ENCODE measurements around the gene PSMD7.

PSMD7 gene

DNA sequence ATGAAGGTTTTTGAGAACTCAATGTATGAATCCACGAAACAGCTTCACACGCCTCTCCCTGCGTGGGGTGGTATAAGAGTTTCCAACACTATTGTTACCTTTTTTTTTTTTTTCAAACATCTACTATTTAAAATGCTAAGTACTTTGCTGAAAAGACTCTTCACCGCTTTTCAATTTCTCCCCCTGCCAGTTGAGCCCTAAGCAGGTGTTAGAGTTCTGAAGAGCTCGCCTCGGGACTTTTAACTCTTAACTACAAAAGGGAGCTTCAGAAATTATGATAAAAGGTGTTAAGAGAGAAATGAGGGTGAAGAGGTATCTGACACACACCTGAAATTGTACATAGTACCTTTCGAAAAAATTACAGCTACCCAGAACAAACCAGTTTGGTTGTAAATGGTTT lies 20.9 kb upstream of the PSMD7 start:
- H3K36me3 ChIP-seq (ENCODE audit: control insufficient read depth, insufficient read depth, low read length, severe bottlenecking) = no peaks in the 10 kb centered on the region
- DNase-seq (ENCODE audit: low read depth) = no peak

GRCh38 chr16:74277974-74278373 lies 18.6 kb upstream of the PSMD7 start:
- Histone ChIP-seq H3K27me3 (replicated peaks; ENCODE audit: control insufficient read depth, insufficient read depth, low read length) (no peaks in the 10 kb centered on the region), H3K4me1 (ENCODE audit: control insufficient read depth, insufficient read depth, low read length) (no peaks in the 10 kb centered on the region)
- DNase-seq (ENCODE audit: low read depth) = no peak

More for the DNA sequence above, 20.9 kb upstream of the PSMD7 start:
- Histone ChIP-seq H3K4me1 (ENCODE audit: control insufficient read depth, insufficient read depth, low read length) (no peaks in the 10 kb centered on the region), H3K9ac (ENCODE audit: low read length) (no peak overlapping the region), H3K27me3 (replicated peaks; ENCODE audit: control insufficient read depth, insufficient read depth, low read length) (no peaks in the 10 kb centered on the region), H3K9me3 (ENCODE audit: control insufficient read depth, low read length) (no peaks in the 10 kb centered on the region), H3K4me3 (ENCODE audit: low read length) (no peak overlapping the region)

DNA sequence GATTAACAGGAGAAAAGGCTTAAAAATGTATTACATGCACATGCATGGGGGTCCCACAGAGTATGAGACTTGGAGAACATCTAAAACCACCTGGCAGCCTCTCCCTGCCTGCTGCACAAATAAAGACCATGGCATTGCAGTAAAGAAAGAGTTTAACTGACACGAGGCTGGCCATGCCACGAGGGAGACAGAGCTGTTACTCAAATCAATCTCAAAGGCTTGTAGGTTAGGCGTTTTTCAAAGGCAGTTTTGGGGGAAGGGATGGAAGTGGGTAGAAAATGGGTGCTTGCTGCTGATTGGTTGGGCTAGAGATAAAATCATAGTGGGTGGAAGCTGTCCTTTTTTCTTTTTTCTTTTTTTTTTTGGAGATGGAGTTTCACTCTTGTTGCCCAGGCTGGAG lies 17.3 kb upstream of the PSMD7 start:
- DNase-seq (ENCODE audit: low read depth) = no peak
- H3K4me1 ChIP-seq (ENCODE audit: control insufficient read depth, insufficient read depth, low read length) = no peaks in the 10 kb centered on the region
- no peak overlapping the region for H3K9ac ChIP-seq (ENCODE audit: low read length)
- H3K4me3 ChIP-seq (ENCODE audit: low read length) = no peak overlapping the region
- H3K36me3 ChIP-seq (ENCODE audit: control insufficient read depth, insufficient read depth, low read length, severe bottlenecking) = no peaks in the 10 kb centered on the region
- no peaks in the 10 kb centered on the region for H3K27me3 ChIP-seq (replicated peaks; ENCODE audit: control insufficient read depth, insufficient read depth, low read length)
- no peaks in the 10 kb centered on the region for H3K9me3 ChIP-seq (ENCODE audit: control insufficient read depth, low read length)

More at GRCh38 chr16:74277974-74278373, 18.6 kb upstream of the PSMD7 start:
- Histone ChIP-seq H3K36me3 (ENCODE audit: control insufficient read depth, insufficient read depth, low read length, severe bottlenecking) (no peaks in the 10 kb centered on the region), H3K9ac (ENCODE audit: low read length) (no peak overlapping the region), H3K9me3 (ENCODE audit: control insufficient read depth, low read length) (no peaks in the 10 kb centered on the region), H3K4me3 (ENCODE audit: low read length) (no peak overlapping the region)

GRCh38 chr16:74279805-74280204 lies 16.8 kb upstream of the PSMD7 start:
- no peak for DNase-seq (ENCODE audit: low read depth)
- Histone ChIP-seq H3K9ac (ENCODE audit: low read length) (no peak overlapping the region), H3K9me3 (ENCODE audit: control insufficient read depth, low read length) (no peaks in the 10 kb centered on the region), H3K4me3 (ENCODE audit: low read length) (no peak overlapping the region), H3K4me1 (ENCODE audit: control insufficient read depth, insufficient read depth, low read length) (no peaks in the 10 kb centered on the region), H3K36me3 (ENCODE audit: control insufficient read depth, insufficient read depth, low read length, severe bottlenecking) (no peaks in the 10 kb centered on the region), H3K27me3 (replicated peaks; ENCODE audit: control insufficient read depth, insufficient read depth, low read length) (no peaks in the 10 kb centered on the region)

GRCh38 chr16:74280448-74280847 lies 16.2 kb upstream of the PSMD7 start:
- no peaks in the 10 kb centered on the region for H3K27me3 ChIP-seq (replicated peaks; ENCODE audit: control insufficient read depth, insufficient read depth, low read length)
- H3K9ac ChIP-seq (ENCODE audit: low read length) = no peak overlapping the region
- H3K9me3 ChIP-seq (ENCODE audit: control insufficient read depth, low read length) = no peaks in the 10 kb centered on the region
- H3K4me1 ChIP-seq (ENCODE audit: control insufficient read depth, insufficient read depth, low read length) = no peaks in the 10 kb centered on the region
- no peak overlapping the region for H3K4me3 ChIP-seq (ENCODE audit: low read length)
- no peak for DNase-seq (ENCODE audit: low read depth)
- no peaks in the 10 kb centered on the region for H3K36me3 ChIP-seq (ENCODE audit: control insufficient read depth, insufficient read depth, low read length, severe bottlenecking)

DNA sequence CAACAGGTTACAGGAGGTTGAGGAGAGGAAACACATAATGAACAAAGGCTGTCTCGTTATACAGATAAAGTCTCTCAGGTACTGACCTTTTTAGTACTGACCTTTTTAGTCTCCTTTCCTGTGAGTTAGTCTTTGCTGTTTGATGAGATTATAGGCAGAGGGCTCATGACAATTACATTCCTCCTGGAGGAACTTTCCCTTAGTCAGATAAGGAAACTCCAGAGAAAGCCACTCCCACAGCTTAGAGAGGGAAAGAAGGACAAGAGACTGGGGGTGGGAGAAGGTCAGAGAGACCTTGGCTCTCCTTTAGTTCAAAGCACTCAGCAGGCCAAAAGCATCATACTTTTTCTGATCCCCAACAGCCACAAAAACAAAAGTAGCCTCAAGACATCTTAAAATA lies 15.3 kb upstream of the PSMD7 start:
- Histone ChIP-seq H3K27me3 (replicated peaks; ENCODE audit: control insufficient read depth, insufficient read depth, low read length) (no peaks in the 10 kb centered on the region), H3K9me3 (ENCODE audit: control insufficient read depth, low read length) (no peaks in the 10 kb centered on the region), H3K4me3 (ENCODE audit: low read length) (no peak overlapping the region), H3K36me3 (ENCODE audit: control insufficient read depth, insufficient read depth, low read length, severe bottlenecking) (no peaks in the 10 kb centered on the region), H3K9ac (ENCODE audit: low read length) (no peak overlapping the region), H3K4me1 (ENCODE audit: control insufficient read depth, insufficient read depth, low read length) (no peaks in the 10 kb centered on the region)
- DNase-seq (ENCODE audit: low read depth) = no peak

GRCh38 chr16:74283716-74284115 lies 12.9 kb upstream of the PSMD7 start:
- Histone ChIP-seq H3K9ac (ENCODE audit: low read length) (no peak overlapping the region), H3K27me3 (replicated peaks; ENCODE audit: control insufficient read depth, insufficient read depth, low read length) (no peaks in the 10 kb centered on the region), H3K36me3 (ENCODE audit: control insufficient read depth, insufficient read depth, low read length, severe bottlenecking) (no peaks in the 10 kb centered on the region), H3K4me3 (ENCODE audit: low read length) (no peak overlapping the region), H3K4me1 (ENCODE audit: control insufficient read depth, insufficient read depth, low read length) (no peaks in the 10 kb centered on the region), H3K9me3 (ENCODE audit: control insufficient read depth, low read length) (no peaks in the 10 kb centered on the region)
- DNase-seq (ENCODE audit: low read depth) = no peak

DNA sequence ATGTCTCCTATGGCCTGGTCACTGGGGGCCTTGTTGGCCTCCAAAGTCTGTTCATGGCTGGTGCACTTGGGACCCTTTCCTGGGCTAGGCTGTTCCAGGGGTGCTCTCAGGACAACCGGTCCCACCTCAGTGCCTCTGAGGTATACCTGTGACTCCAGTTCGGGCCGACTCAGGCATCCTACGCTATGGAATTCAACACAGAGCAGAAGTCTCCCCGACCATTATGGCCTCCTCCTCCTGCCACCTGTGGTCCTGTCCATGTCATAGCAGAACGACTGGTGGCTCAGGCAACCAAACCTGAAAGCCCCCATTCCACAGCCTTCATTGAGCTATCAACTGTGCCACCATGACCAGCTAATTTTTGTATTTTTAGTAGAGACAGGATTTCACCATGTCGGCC lies 8.5 kb upstream of the PSMD7 start:
- no peaks in the 10 kb centered on the region for H3K4me1 ChIP-seq (ENCODE audit: control insufficient read depth, insufficient read depth, low read length)
- no peak overlapping the region for H3K9ac ChIP-seq (ENCODE audit: low read length)
- no peak for DNase-seq (ENCODE audit: low read depth)
- H3K27me3 ChIP-seq (replicated peaks; ENCODE audit: control insufficient read depth, insufficient read depth, low read length) = no peaks in the 10 kb centered on the region
- H3K9me3 ChIP-seq (ENCODE audit: control insufficient read depth, low read length) = peaks cover 11% of the 10 kb centered on the region
- no peak overlapping the region for H3K4me3 ChIP-seq (ENCODE audit: low read length)
- H3K36me3 ChIP-seq (ENCODE audit: control insufficient read depth, insufficient read depth, low read length, severe bottlenecking) = no peaks in the 10 kb centered on the region

DNA sequence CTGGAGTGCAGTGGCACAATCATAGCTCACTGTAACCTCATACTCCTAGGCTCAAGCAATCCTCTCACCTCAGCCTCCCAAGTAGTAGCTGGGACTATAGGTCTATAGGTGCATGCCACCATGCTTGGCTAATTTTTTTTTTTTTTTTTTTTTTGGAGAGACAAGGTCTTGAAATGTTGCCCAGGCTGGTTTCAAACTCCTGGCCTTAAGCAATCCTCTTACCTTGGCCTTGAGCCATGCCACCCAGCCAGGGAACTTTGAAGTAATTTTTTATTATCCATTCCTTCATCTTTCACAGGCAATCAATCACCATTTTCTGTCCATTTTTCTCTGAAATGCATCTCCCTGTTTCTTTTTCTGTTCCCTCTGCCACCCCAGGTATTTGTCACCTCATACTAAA lies 6.3 kb upstream of the PSMD7 start:
- no peaks in the 10 kb centered on the region for H3K36me3 ChIP-seq (ENCODE audit: control insufficient read depth, insufficient read depth, low read length, severe bottlenecking)
- no peak for DNase-seq (ENCODE audit: low read depth)
- H3K4me1 ChIP-seq (ENCODE audit: control insufficient read depth, insufficient read depth, low read length) = peaks cover under 1% of the 10 kb centered on the region
- H3K27me3 ChIP-seq (replicated peaks; ENCODE audit: control insufficient read depth, insufficient read depth, low read length) = no peaks in the 10 kb centered on the region
- no peak overlapping the region for H3K4me3 ChIP-seq (ENCODE audit: low read length)
- no peak overlapping the region for H3K9ac ChIP-seq (ENCODE audit: low read length)
- H3K9me3 ChIP-seq (ENCODE audit: control insufficient read depth, low read length) = peaks cover 11% of the 10 kb centered on the region

GRCh38 chr16:74291176-74291575 lies 5.4 kb upstream of the PSMD7 start:
- peaks cover 8% of the 10 kb centered on the region for H3K4me1 ChIP-seq (ENCODE audit: control insufficient read depth, insufficient read depth, low read length)
- H3K9ac ChIP-seq (ENCODE audit: low read length) = no peak overlapping the region
- no peak overlapping the region for H3K4me3 ChIP-seq (ENCODE audit: low read length)
- no peaks in the 10 kb centered on the region for H3K27me3 ChIP-seq (replicated peaks; ENCODE audit: control insufficient read depth, insufficient read depth, low read length)
- DNase-seq (ENCODE audit: low read depth) = no peak
- H3K36me3 ChIP-seq (ENCODE audit: control insufficient read depth, insufficient read depth, low read length, severe bottlenecking) = no peaks in the 10 kb centered on the region
- peaks cover 11% of the 10 kb centered on the region for H3K9me3 ChIP-seq (ENCODE audit: control insufficient read depth, low read length)

GRCh38 chr16:74291577-74292208 lies 4.9 kb upstream of the PSMD7 start:
- H3K9ac ChIP-seq (ENCODE audit: low read length) = no peak overlapping the region
- no peak overlapping the region for H3K4me3 ChIP-seq (ENCODE audit: low read length)
- H3K36me3 ChIP-seq (ENCODE audit: control insufficient read depth, insufficient read depth, low read length, severe bottlenecking) = no peaks in the 10 kb centered on the region
- no peaks in the 10 kb centered on the region for H3K27me3 ChIP-seq (replicated peaks; ENCODE audit: control insufficient read depth, insufficient read depth, low read length)
- peaks cover 8% of the 10 kb centered on the region for H3K4me1 ChIP-seq (ENCODE audit: control insufficient read depth, insufficient read depth, low read length)
- peaks cover 11% of the 10 kb centered on the region for H3K9me3 ChIP-seq (ENCODE audit: control insufficient read depth, low read length)
- no peak for DNase-seq (ENCODE audit: low read depth)

DNA sequence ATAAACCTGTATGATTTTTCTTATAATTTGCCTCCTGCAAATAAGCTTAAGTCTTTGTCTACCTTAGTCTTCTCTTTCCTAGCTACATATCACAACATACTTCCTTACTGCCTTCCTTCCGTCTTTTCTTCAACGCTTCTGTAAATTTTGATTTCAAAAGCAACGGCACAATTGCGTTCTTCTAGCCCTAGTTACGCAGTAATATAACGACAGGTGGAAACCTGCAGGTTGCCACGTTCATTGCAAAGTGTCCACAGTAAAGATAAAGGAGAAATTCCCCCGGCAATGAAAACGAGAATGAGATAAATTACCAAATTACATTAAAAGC lies 546 bp upstream of the PSMD7 start:
- Histone ChIP-seq H3K36me3 (ENCODE audit: control insufficient read depth, insufficient read depth, low read length, severe bottlenecking) (peaks cover 24% of the 10 kb centered on the region), H3K9me3 (ENCODE audit: control insufficient read depth, low read length) (peaks cover 10% of the 10 kb centered on the region), H3K4me3 (ENCODE audit: low read length) (peak overlapping the region; percentile 95), H3K9ac (ENCODE audit: low read length) (peak overlapping the region; percentile 99), H3K27me3 (replicated peaks; ENCODE audit: control insufficient read depth, insufficient read depth, low read length) (no peaks in the 10 kb centered on the region), H3K4me1 (ENCODE audit: control insufficient read depth, insufficient read depth, low read length) (peaks cover 32% of the 10 kb centered on the region)
- DNase-seq (ENCODE audit: low read depth) = no peak
